ENCODE data around the gene CROCC2. TPM values are rescaled to one million over a fixed set of nuclear protein-coding genes. Genes with fewer than 3 reads are reported as not detected.

Gene CROCC2
- total and polyA plus RNA-seq, 2 donors (not counting 1 experiment from before 2014, with no cell fraction given): not detected

DNA sequence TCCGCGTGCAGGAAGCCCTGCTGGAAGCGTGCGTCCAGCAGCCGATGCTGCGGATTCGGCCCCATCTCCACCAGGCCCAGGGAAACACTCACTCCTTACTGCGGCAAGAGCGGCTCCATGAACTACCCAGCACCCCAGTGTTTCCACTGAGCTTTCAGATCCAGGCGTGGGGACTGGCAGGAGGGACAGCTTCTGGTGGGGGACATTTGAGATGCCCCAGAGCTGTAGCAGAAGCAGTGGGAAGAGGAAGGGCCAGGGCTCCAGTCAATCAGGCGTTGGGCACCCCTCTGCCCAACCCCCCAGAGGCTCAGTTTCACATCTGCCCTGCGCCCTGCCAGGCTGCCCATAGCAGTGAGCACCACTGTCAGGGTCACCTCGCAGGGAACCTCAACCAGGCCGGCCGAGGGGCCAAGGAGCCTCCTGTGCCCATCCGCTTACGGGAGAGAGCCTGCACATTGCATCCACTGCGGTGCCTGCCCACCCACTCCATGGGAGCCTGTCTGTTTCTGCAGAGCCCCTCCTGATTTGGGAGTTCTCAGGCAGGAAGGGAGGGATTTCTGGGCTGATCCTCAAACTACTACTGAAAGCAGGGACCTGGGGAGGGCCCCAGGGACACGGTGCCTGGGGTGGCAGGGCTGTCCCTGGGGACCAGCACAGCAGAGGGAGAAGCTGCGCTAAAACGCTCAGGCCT is 32.9 kb upstream of the CROCC2 start:
- no peaks in the 10 kb centered on the region for H3K4me1 Mint-ChIP-seq
- ChIA-PET CTCF (no interaction called here), POLR2A (no interaction called here)
- no peak overlapping the region for H3K4me3 Mint-ChIP-seq
- Histone ChIP-seq H3K27me3 (replicated peaks in 1 of 4; ENCODE audit: control extremely low read depth in 1 of 4, control insufficient read depth in 3 of 4, insufficient read depth in 4 of 4, low read length in 3 of 4) (no peaks in the 10 kb centered on the region), H4K20me1 (ENCODE audit: control insufficient read depth, insufficient read depth, low read length, poor library complexity, severe bottlenecking) (no peaks in the 10 kb centered on the region), H3K36me3 (replicated peaks in 1 of 2; ENCODE audit: control extremely low read depth in 1 of 2, control insufficient read depth in 1 of 2, extremely low read depth in 1 of 2, insufficient read depth in 2 of 2, low read length in 1 of 2) (no peaks in the 10 kb centered on the region), H3K27ac (ENCODE audit: low read length in 2 of 2) (no peak overlapping the region), H3K79me2 (ENCODE audit: control insufficient read depth, insufficient read depth, low read length) (no peaks in the 10 kb centered on the region), H3K4me3 (ENCODE audit: control extremely low read depth in 1 of 5, extremely low read depth in 1 of 5, insufficient read depth in 1 of 5, low read depth in 2 of 5, low read length in 4 of 5) (no peak overlapping the region), H3K4me2 (replicated peaks; ENCODE audit: low read depth, low read length, poor library complexity, severe bottlenecking) (no peak overlapping the region), H3K9ac (ENCODE audit: low read length) (no peak overlapping the region), H3K4me1 (ENCODE audit: control insufficient read depth in 2 of 2, insufficient read depth in 2 of 2, low read length in 2 of 2) (no peaks in the 10 kb centered on the region), H3K9me3 (ENCODE audit: control extremely low read depth in 1 of 3, control insufficient read depth in 2 of 3, insufficient read depth in 1 of 3, low read length in 2 of 3) (no peaks in the 10 kb centered on the region), H2AFZ (ENCODE audit: insufficient read depth, low read depth, low read length, poor library complexity, severe bottlenecking) (no peak overlapping the region)
- no peak overlapping the region for H3K27ac Mint-ChIP-seq
- ATAC-seq (ENCODE audit: low read depth): no peak
- DNase-seq: no peak
- H3K27me3 Mint-ChIP-seq: no peaks in the 10 kb centered on the region
- no peak for TF ChIP-seq CTCF (IDR thresholded peaks at IDR 0.05)
- WGBS (ENCODE audit: insufficient coverage): 86% methylated on average over 21 of the region's 21 CpGs
- intact Hi-C loops (cut with micrococcal nuclease): no loop called here
- no peaks in the 10 kb centered on the region for H3K9me3 Mint-ChIP-seq (ENCODE audit: insufficient read depth)

- Histone ChIP-seq H3K9me3 (ENCODE audit: control extremely low read depth in 1 of 3, control insufficient read depth in 2 of 3, insufficient read depth in 1 of 3, low read length in 2 of 3) (no peaks in the 10 kb centered on the region), H3K36me3 (replicated peaks in 1 of 2; ENCODE audit: control extremely low read depth in 1 of 2, control insufficient read depth in 1 of 2, extremely low read depth in 1 of 2, insufficient read depth in 2 of 2, low read length in 1 of 2) (no peaks in the 10 kb centered on the region), H3K4me1 (ENCODE audit: control insufficient read depth in 2 of 2, insufficient read depth in 2 of 2, low read length in 2 of 2) (no peaks in the 10 kb centered on the region), H3K27me3 (replicated peaks in 1 of 4; ENCODE audit: control extremely low read depth in 1 of 4, control insufficient read depth in 3 of 4, insufficient read depth in 4 of 4, low read length in 3 of 4) (no peaks in the 10 kb centered on the region), H3K4me3 (ENCODE audit: control extremely low read depth in 1 of 5, extremely low read depth in 1 of 5, insufficient read depth in 1 of 5, low read depth in 2 of 5, low read length in 4 of 5) (no peak overlapping the region), H3K79me2 (ENCODE audit: control insufficient read depth, insufficient read depth, low read length) (no peaks in the 10 kb centered on the region), H4K20me1 (ENCODE audit: control insufficient read depth, insufficient read depth, low read length, poor library complexity, severe bottlenecking) (no peaks in the 10 kb centered on the region), H3K27ac (ENCODE audit: low read length in 2 of 2) (no peak overlapping the region), H3K9ac (ENCODE audit: low read length) (no peak overlapping the region), H2AFZ (ENCODE audit: insufficient read depth, low read depth, low read length, poor library complexity, severe bottlenecking) (no peak overlapping the region), H3K4me2 (replicated peaks; ENCODE audit: low read depth, low read length, poor library complexity, severe bottlenecking) (no peak overlapping the region)
- Mint-ChIP-seq H3K4me3 (no peak overlapping the region), H3K9me3 (ENCODE audit: insufficient read depth) (no peaks in the 10 kb centered on the region), H3K27me3 (no peaks in the 10 kb centered on the region), H3K27ac (no peak overlapping the region), H3K4me1 (no peaks in the 10 kb centered on the region)
- POLR2A ChIA-PET: no interaction called here
- ATAC-seq (ENCODE audit: low read depth) (no peak), DNase-seq (no peak)
- TF ChIP-seq EZH2 (IDR thresholded peaks at IDR 0.05; ENCODE audit: borderline replicate concordance, insufficient read depth, low read depth, low read length, poor library complexity, severe bottlenecking) (no peak), CTCF (IDR thresholded peaks at IDR 0.05) (no peak)
- CTCF ChIA-PET: no interaction called here
- intact Hi-C loops (cut with micrococcal nuclease): no loop called here
- WGBS (ENCODE audit: insufficient coverage): 86% methylated on average over 32 of the region's 33 CpGs
Observed at GRCh38 chr2:240873805-240874714, 32.1 kb upstream of the CROCC2 start.

Measured in B cell (primary cell).